ENCODE results near the gene HOXB3. TPM values are rescaled to one million over a fixed set of nuclear protein-coding genes. Genes with fewer than 3 reads are reported as not detected.

HOXB3 gene
- total RNA-seq, 1 donor from 2014 or later: 93.7 TPM

- H3K4me1 Mint-ChIP-seq (ENCODE audit: unreplicated experiment): peaks cover 26% of the 10 kb centered on the region
- no peaks in the 10 kb centered on the region for H3K9me3 Mint-ChIP-seq
- DNase-seq (ENCODE audit: extremely low spot score, unreplicated experiment): no peak
- H3K27me3 Mint-ChIP-seq: peaks cover 100% of the 10 kb centered on the region
- H3K27ac Mint-ChIP-seq: no peak overlapping the region
- TF ChIP-seq CTCF (conservative IDR thresholded peaks at IDR 0.05): no peak
- peaks cover 21% of the 10 kb centered on the region for H3K36me3 Mint-ChIP-seq
- H3K4me3 Mint-ChIP-seq: peak overlapping the region; percentile 84
Measured at GRCh38 chr17:48601539-48602425, 11.7 kb upstream of the HOXB3 start.

GRCh38 chr17:48601207-48601538, 11.1 kb upstream of the HOXB3 start:
- no peak for DNase-seq (ENCODE audit: extremely low spot score, unreplicated experiment)
- H3K27ac Mint-ChIP-seq: no peak overlapping the region
- peaks cover 100% of the 10 kb centered on the region for H3K27me3 Mint-ChIP-seq
- peak overlapping the region; percentile 19 for H3K4me3 Mint-ChIP-seq
- peaks cover 19% of the 10 kb centered on the region for H3K36me3 Mint-ChIP-seq
- no peaks in the 10 kb centered on the region for H3K9me3 Mint-ChIP-seq
- TF ChIP-seq CTCF (conservative IDR thresholded peaks at IDR 0.05): no peak
- peaks cover 30% of the 10 kb centered on the region for H3K4me1 Mint-ChIP-seq (ENCODE audit: unreplicated experiment)

GRCh38 chr17:48600244-48601098, 10.4 kb upstream of the HOXB3 start:
- Mint-ChIP-seq H3K27ac (no peak overlapping the region), H3K4me1 (ENCODE audit: unreplicated experiment) (peaks cover 36% of the 10 kb centered on the region), H3K4me3 (peak overlapping the region; percentile 69), H3K9me3 (no peaks in the 10 kb centered on the region), H3K27me3 (peaks cover 98% of the 10 kb centered on the region), H3K36me3 (peaks cover 20% of the 10 kb centered on the region)
- no peak for TF ChIP-seq CTCF (conservative IDR thresholded peaks at IDR 0.05)
- no peak for DNase-seq (ENCODE audit: extremely low spot score, unreplicated experiment)

GRCh38 chr17:48599354-48599753, 9.3 kb upstream of the HOXB3 start:
- Mint-ChIP-seq H3K36me3 (peaks cover 18% of the 10 kb centered on the region), H3K27me3 (peaks cover 97% of the 10 kb centered on the region), H3K4me3 (peak overlapping the region; percentile 91), H3K9me3 (no peaks in the 10 kb centered on the region), H3K4me1 (ENCODE audit: unreplicated experiment) (peaks cover 44% of the 10 kb centered on the region), H3K27ac (peak overlapping the region; percentile 91)
- TF ChIP-seq CTCF (conservative IDR thresholded peaks at IDR 0.05): no peak
- DNase-seq (ENCODE audit: extremely low spot score, unreplicated experiment): no peak

GRCh38 chr17:48598736-48599135, 8.7 kb upstream of the HOXB3 start:
- peaks cover 97% of the 10 kb centered on the region for H3K27me3 Mint-ChIP-seq
- H3K9me3 Mint-ChIP-seq: no peaks in the 10 kb centered on the region
- no peak for DNase-seq (ENCODE audit: extremely low spot score, unreplicated experiment)
- H3K4me1 Mint-ChIP-seq (ENCODE audit: unreplicated experiment): peaks cover 49% of the 10 kb centered on the region
- TF ChIP-seq CTCF (conservative IDR thresholded peaks at IDR 0.05): no peak
- H3K4me3 Mint-ChIP-seq: peak overlapping the region; percentile 91
- H3K27ac Mint-ChIP-seq: peak overlapping the region; percentile 91
- peaks cover 18% of the 10 kb centered on the region for H3K36me3 Mint-ChIP-seq

Data from type B pancreatic cell (in vitro differentiated cells).